HG03135 (cell line): ENCODE measurements around the gene FGF18.

Source experiments
- ATAC-seq: cut with Tn5 transposase; IDR thresholded peaks from one replicate; pipeline ENCODE4 v1.9.1; 2021; ENCODE audit warnings: mild to moderate bottlenecking, moderate library complexity; ENCODE audit not compliant: unreplicated experiment

FGF18 gene

DNA sequence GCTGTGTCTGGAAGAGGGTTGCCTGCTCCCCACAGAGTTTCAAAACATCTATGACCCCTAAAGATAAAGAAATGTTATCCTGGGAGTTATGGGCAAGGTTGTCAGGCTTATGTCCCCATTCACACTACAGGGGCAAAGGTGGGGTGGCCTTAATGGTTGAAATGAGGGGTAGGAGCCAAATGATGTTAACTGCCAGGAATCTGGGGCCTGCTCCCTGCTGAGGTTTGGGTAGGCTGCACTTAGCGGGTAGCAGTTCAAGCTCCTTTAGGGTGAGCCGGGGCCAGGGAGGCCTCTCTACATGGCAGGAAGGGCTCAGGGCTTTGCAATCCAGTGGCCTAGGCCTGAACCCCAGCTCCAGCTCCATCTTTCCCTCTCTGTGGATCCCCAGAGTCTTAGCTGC lies 3.0 kb downstream of the FGF18 start:
- ATAC-seq = no peak

GRCh38 chr5:171422902-171423663 lies 3.6 kb downstream of the FGF18 start:
- ATAC-seq = no peak

GRCh38 chr5:171424726-171425125 lies 5.3 kb downstream of the FGF18 start:
- no peak for ATAC-seq

- ATAC-seq = no peak
These were observed 6.3 kb downstream of the FGF18 start for GRCh38 chr5:171425596-171426244.

- ATAC-seq = no peak
These were observed 6.8 kb downstream of the FGF18 start for GRCh38 chr5:171426266-171426665.

DNA sequence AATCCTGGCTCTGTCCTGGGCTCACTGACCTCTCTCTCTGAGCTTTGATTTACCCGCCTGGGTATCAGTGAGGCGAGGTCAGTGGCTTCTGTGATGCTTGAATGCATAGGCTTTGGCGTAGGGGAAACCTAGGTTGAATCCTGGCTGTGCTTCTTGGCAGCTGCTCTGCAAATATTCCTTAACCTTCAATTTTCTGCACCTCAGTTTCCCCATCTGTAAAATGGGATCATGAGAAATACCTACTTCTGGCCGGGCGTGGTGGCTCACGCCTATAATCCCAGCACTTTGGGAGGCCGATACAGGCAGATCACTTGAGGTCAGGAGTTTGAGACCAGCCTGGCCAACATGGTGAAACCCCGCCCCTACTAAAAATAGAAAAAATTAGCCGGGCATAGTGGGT lies 7.2 kb downstream of the FGF18 start:
- no peak for ATAC-seq

GRCh38 chr5:171427318-171428167 lies 8.1 kb downstream of the FGF18 start:
- no peak for ATAC-seq

DNA sequence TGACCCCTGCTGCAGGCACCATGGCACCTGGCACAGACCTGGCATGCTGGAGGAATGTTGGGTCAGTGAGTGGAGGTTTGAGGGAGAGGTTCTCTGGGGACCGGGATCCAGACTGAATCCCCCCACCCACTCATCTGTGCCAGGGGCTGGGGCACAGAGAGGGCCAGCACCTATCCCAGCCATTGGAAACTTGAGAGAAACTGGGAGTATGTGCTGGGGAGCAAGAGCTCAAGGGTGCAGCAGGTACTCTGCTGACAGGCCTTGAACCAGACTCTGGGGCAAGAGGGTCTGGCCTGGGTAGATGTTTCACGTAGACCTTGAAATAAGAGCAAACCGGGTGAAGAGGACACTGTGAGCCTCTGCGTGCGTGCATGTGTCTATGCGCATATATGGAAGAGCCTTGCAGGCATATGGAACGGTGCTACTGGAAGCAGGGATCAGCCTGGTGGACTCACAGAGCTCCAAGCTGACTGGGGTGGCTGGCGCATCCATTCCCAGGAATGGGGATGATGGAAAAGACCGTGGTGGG lies 8.8 kb downstream of the FGF18 start:
- ATAC-seq = no peak

DNA sequence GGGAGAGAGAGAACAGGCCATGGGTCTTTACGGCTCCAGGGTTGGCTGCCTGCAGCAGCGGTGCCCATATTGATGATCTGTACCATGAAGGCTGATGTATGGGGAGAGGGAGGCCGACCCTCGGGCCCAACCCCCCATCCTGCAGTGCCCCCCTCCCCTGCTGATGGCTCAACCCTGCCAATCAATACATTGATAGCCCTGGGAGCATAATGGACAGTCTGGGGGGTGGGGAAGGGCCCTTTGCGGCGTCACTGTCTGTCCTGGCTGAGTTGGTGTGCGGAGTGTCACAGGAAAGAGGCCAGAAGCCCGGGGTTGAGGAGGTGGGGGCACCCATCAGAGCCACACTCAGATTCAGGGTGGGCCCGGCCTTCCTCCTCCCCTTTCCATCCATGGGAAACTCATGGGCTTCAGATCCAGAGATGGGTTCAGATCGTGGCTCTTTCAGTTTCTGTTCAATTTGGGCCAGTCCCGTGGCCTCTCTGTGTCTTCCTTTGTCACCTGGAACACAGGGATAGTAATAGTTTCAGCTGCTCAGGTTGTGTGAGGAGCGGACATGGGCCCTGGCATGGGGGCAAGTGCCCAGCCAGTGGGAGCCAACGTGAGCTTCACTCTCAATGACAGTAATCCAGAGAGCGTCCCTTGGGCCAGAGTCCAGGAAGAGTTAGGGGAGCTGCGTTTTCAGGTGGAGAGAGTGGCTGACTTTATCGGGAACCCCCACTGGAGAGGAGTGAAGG lies 9.5 kb downstream of the FGF18 start:
- ATAC-seq = no peak

DNA sequence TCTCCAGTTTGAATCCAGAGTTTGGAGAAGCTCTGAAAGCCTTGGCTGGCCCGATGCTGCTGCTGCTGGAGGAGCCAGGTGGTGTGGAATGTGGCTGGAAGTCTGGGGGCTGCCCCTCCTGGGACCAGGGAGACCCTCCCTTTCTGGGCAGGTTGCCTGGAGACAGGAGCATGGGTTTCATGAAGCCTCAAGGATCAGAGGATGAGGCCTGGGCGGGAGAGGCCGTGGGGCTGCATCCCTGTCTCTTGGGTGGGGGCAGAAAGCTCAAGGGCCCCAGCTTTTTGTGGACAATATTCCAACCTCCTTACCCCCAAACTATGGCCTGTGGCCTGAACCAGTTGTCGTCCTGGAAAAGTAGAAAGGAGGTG lies 10.1 kb downstream of the FGF18 start:
- ATAC-seq = no peak

DNA sequence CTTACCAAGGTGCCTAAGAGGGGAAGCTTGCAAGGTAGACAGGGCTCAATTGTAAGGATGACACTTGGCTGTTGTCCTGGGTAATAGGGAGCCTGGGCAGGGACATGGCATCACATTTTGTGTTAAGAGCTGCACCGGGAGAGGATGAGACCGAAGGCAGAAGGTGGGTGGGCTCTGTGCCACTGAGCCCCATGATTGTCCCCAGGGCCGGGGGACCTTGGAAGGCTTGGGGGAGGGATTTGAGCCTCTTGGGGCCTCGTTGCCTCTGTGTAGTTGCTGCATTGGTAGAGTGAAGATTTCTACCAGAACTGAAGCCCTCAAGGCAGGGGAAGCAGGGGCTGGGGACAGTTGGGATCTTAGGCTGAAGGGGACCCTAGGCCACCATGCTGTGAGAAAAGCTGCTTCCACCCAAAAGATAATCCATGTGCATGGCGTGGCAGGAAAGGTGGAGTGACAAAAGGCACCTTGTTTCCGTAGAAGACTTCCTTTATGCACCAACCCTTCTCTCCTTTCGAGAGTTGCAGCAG lies 11.9 kb downstream of the FGF18 start:
- no peak for ATAC-seq

- ATAC-seq = no peak
These were observed 12.6 kb downstream of the FGF18 start for GRCh38 chr5:171432076-171432475.

DNA sequence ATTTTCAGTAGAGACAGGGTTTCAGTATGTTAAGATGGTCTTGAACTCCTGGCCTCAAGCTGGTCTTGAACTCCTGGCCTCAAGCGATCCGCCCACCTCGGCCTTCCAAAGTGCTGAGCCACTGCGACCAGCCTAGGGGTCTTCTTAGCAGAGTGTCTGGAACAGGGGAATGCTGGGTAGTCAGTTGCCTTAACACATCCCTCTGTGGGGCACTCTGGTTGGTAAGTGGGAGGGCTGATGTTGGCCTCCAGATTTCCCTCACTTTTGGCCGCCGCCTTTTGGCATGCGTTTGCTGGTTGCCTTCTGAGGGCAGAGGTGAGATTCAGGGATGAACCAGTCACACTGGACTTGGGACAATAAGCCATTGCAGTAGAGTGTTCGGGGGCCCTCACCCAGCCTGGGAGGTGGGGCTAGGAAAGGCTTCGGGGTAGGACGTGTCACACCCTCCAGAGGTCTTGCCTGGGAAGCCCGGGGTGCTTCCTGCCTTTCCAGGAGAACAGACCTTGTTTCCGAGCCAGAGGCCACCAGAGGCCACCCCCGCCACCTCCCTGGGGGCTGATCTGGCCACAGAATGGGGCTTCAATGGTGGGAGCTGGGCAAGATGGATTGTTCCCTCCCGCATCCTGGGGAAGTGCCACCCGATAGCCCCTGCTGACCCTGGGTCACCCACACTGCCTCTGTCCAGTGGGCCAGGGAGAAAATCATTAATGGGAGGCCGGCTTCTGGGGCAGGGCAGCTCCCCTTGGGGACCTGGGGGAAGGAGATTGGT lies 13.3 kb downstream of the FGF18 start:
- no peak for ATAC-seq

DNA sequence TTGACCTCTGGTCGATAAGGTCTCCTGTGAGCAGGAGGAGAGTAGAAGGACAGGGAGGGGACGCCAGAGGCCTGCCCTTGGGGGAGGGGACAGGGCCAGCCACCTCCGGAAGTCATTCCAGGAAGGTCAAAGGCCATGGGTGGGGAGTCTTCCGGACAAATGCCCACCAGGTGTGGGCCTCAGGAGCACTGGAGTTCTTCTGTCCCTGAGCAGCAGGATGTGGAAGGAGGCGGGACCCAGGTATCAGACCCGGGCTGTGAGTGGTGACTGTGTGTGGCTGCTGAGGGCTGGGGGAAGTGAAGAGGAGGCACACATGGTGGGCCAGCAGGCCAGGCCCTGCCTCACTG lies 13.9 kb downstream of the FGF18 start:
- no peak for ATAC-seq

DNA sequence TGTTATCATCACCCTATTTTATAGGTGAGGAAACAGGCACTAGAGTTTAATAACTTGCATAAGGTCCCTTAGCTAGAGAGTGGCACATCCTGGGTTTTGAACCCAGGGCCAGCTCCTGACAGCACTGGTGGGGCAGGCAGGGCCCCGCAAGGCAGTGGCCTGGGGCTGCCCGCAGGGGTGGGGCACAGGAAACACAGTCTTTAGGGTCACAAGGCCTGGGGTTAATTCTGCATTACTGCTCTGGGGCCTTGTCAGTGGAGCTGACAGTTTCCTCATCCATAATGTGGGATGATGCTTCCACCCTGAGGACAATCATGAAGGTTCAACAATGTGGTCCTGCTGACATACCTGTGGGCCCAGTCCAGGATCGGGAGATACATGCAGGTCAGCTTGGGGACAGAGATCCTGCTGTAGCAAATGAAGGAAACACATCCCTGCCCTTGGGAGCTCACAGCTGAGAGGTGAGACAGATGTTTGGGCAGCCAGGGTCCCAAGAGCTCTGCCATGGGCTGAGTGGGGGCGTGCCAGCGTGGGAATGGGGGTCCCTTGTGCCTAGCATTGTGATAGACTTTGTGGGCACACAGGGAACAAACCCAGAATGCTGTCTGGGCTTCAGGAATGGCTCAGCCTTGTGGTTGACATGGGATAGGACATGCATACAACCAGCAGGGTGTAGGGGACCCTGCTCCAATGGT lies 14.7 kb downstream of the FGF18 start:
- no peak for ATAC-seq

DNA sequence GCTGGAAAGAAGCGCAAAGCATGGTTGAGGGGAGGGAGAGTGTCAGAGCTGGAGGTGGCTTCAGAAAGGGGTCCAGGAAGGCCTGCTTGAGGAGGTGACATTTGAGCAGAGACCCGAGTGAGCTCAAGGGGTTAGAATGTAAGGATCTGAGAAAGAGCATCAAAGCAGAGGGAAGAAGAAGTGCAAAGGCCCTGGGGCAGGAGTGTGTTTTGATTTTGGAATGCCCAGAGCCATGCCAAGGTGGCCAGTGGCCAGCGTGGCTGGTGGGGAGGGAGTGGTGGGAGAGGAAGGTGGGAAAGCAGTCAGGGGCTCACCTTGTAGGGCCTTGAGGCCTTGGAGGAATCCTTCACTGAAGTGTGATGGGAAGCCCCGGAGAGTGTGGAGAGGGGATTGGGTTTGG lies 15.4 kb downstream of the FGF18 start:
- no peak for ATAC-seq

DNA sequence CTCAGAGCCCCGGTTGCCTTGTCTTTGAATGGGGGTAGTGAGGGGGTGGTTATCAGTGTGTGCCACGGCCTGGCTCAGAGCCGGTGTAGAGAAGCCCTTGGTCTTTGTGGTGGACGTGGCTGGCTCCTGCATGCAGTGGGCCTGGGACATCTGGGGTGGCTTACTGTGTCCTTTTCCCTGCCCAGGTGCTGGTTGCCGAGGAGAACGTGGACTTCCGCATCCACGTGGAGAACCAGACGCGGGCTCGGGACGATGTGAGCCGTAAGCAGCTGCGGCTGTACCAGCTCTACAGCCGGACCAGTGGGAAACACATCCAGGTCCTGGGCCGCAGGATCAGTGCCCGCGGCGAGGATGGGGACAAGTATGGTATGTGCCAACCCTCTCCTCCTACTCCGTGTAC lies 16.5 kb downstream of the FGF18 start:
- no peak for ATAC-seq

GRCh38 chr5:171436804-171437285 lies 17.4 kb downstream of the FGF18 start:
- no peak for ATAC-seq

DNA sequence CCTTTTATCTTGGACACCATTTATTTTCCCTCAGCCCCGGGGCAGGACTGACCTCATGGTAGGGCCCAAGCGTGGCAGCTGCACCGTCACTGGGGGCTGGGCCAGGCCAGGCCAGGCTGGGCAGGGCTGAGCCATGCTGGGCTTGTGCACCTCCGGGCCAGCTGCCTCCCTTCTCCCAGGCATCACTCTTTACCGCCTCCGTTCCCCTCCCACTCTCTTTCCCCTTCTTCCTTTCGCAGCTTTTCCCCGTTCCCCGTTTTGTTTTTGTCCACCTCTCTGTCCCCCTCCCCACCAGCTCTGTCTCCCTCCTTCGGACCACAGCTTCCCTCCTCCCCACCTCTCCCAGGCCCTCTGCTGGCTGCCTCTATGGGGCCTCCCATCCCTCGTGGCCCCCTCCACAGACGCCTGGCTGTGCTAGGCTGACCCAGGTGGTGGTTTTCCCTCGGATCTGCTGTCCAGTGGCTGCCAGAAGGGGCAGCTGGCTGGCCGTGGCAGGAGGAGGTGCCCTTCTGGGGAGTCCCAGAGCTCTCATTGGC lies 17.9 kb downstream of the FGF18 start:
- no peak for ATAC-seq
